ENCODE data around the gene COL1A1.

DNA sequence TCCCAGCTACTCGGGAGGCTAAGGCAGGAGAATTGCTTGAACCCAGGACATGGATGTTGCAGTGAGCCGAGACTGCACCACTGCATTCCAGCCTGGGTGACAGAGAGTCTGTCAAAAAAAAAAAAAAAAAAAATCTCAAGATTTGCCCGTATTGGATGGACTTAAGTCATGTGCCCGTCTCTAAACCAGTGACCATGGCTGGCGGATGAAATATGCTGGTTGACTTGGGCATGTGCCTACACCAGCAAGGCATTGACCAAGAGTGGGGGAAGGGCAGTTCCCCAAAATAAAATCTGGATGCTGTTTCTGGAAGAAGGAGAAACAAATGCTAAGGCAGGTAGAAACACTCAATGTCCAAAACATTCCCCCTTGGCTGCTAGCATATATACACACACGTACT lies 21.5 kb upstream of the COL1A1 start:
- TF ChIP-seq, protein P1, sequence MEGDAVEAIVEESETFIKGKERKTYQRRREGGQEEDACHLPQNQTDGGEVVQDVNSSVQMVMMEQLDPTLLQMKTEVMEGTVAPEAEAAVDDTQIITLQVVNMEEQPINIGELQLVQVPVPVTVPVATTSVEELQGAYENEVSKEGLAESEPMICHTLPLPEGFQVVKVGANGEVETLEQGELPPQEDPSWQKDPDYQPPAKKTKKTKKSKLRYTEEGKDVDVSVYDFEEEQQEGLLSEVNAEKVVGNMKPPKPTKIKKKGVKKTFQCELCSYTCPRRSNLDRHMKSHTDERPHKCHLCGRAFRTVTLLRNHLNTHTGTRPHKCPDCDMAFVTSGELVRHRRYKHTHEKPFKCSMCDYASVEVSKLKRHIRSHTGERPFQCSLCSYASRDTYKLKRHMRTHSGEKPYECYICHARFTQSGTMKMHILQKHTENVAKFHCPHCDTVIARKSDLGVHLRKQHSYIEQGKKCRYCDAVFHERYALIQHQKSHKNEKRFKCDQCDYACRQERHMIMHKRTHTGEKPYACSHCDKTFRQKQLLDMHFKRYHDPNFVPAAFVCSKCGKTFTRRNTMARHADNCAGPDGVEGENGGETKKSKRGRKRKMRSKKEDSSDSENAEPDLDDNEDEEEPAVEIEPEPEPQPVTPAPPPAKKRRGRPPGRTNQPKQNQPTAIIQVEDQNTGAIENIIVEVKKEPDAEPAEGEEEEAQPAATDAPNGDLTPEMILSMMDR (IDR thresholded peaks at IDR 0.05), result no peak
- no peak for TF ChIP-seq POLR2A (IDR thresholded peaks at IDR 0.05)
- TF ChIP-seq POLR2AphosphoS5 (IDR thresholded peaks at IDR 0.05), result no peak
